GM12873 (cell line): ENCODE results near the gene RETN.

Source experiments
- TF ChIP-seq, protein P1 (sequence below): IDR thresholded peaks from 2 replicates; pipeline ENCODE4 v1.5.1; 2012; ENCODE audit warnings: low read depth, mild to moderate bottlenecking, moderate library complexity, low read length, control low read depth; ENCODE audit not compliant: insufficient read depth; ENCODE audit errors: missing control alignments

The RETN gene

DNA sequence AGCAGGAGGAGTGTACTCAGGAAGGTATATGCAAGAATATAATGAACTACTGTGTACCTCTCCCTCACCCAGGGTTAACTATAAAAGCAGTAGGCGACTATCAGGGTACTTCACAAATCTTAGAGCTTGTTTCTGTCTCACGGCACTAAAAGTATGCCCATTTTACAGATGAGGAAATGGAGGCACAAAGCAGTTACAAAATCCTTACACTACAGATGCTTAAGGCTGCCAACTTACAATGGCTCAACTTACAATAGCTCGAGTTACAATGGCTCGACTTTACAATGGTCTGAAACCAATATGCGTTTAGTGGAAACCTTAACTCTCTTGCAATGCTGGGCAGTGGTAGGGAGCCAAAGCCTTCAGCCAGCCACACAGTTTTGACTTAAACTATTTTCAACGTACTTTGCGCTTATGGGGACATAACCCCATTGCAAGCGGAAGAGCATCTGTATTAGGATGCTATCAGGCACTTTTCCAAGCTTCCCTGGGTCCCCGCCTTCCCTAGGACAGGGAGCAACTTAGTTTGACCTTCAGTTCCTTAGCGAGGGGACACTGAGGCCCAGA is 29.0 kb downstream of the RETN start:
- TF ChIP-seq, protein P1, sequence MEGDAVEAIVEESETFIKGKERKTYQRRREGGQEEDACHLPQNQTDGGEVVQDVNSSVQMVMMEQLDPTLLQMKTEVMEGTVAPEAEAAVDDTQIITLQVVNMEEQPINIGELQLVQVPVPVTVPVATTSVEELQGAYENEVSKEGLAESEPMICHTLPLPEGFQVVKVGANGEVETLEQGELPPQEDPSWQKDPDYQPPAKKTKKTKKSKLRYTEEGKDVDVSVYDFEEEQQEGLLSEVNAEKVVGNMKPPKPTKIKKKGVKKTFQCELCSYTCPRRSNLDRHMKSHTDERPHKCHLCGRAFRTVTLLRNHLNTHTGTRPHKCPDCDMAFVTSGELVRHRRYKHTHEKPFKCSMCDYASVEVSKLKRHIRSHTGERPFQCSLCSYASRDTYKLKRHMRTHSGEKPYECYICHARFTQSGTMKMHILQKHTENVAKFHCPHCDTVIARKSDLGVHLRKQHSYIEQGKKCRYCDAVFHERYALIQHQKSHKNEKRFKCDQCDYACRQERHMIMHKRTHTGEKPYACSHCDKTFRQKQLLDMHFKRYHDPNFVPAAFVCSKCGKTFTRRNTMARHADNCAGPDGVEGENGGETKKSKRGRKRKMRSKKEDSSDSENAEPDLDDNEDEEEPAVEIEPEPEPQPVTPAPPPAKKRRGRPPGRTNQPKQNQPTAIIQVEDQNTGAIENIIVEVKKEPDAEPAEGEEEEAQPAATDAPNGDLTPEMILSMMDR: no peak

DNA sequence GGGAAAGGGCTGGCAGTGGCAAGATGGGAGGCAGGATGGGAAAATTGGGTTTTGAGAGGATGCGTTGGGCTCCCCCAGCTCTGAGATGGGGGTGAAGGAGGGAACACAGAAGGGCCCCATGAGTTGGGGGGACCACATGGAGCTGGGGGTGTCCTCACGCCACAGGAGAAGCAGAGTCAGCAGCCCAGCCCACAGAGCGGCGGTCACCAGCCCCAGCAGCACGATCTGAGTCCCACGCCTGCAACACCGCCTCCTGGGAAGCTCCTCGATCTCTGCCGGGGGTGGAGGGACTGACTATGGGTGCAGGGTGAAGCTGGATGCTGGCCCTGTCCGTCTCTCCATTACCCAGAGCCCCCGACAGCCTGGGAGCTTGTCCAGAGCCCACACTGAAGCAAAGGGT is 29.7 kb downstream of the RETN start:
- TF ChIP-seq, protein P1: no peak

DNA sequence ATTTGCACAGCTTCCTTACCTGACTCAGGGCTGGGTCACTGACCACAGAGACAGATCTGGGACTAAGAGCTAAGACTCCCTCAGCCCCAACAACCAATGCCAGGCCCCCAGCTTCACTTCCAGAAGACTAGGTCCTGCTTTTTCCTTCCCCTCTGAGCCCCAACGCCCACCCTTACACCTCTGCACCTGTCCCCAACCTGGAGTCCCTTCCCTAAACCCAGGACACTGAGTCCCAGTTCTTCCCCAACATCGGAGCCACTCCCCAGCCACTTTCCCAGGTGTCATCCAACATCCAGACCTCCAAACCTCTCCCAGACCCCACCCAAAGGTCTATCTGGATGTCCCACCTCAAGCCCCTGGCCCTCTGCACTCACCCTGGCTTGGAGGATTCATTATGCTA is 30.2 kb downstream of the RETN start:
- TF ChIP-seq, protein P1: no peak

DNA sequence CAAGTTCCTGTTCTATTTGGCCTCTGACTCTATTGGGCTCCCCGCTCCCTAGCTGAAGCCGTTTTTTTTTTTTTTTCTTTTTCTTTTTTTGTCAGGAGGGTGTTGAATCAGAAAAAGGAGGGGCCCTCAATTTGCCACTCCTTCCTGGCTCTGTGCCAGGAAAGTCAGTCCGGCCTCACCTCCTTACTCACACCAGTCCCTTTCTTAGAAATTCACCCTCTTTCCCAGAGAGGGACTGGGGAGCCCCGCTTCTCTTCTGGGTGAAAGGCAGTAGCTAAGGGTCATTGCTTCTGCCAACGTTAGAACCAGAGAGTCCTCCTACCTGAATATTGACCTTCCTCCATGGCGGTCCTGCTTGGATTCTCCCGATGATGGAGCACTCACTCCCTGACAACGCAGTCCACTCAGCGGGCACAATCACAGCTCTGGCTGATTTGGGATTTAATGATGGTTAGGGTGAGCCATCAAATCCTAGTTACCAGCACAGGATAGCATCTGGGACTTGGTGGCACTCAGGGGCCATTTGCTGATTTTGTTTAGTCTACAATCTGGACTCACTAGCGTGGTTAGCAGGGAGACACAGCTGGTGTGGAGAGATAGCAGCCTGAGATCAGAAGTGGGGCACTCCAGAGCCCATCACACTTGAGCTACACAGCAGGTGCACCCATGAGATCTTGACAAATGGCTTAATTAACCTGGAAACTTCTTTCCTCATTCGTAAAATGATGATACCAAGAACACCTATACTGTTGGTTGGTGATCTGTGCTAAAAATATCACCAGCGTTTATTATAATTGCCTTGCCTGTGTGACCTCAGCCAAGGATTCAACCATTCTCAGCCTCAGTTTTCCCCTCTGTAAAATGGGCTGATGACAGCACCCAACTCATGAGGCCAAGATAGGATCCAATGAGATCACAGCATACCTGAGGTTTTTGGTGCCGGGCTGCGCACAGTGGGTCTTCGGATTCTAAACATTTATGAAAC is 30.9 kb downstream of the RETN start:
- TF ChIP-seq, protein P1: no peak

DNA sequence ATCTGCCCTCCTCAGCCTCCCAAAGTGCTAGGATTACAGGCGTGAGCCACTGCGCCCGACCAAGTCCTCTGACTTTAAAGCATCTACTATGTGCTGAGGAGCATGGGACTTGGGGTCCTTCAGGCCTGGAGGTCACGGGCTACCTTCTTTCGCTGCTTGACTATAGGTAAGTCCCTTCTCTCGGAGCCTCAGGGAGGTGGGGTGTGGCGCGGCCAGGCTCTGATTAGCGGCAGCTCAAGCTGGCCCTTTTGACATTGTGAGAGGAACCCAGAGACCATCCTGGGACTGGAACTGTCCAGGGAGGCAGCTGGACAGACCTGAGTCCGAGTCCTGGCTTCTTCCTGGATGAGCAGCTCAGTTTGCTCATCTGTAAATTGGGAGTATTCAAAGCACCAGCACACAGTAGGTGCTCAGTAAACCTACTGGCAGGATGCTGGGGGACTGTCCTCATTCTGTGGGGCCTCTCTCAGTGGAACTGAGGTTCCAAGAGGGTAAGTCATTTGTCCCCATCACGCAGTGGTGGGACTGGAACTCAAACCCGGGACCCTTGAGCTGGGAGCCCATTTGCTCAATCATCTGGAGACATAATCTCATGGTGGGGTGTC is 32.3 kb downstream of the RETN start:
- TF ChIP-seq, protein P1: no peak

DNA sequence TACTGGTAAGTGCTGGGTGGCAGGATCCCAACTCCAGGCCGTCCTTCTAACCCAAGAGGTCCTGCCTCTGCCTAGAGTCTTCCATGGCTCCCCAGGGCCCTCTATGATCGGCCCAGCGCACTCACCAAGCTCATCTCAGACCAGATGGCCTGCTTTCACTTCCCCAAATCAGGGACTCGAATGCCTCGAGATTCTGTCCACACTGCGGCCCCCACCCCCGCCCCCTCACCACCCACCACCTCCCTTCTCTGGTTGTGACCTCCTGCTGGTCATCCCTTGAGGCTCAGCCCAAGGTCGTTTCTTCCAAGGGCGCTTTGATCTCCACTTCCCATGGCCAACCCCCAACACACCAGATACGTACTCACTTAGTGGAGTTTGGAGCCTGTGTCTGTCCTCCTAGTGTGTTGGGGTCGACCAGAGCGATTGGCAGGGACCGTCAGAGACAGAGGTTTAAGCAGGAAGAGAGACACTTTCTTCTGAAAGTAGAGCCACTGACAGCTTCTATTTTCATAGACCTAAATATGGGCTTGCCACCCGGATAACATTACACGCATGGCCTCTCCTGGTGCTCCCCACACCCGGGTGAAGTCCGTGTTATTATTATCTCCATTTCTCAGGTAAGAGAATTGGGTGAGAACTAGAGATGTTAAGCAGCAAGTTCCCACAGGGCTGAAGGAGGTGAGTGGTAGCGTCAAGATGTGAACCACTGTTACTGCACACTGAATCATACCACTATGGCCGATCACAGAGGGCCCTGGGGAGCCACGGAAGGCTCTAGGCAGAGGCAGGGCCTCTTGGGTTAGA is 33.0 kb downstream of the RETN start, which contains the start of gene FCER2:
TSS of gene FCER2 (minus strand) at position 478 of the 804 bp plus-strand sequence. CDS start 2,371 bp downstream, outside the sequence.
- TF ChIP-seq, protein P1: peak; percentile 3
